MCF 10A (cell line): ENCODE measurements around the gene CACNA1D. TPM values are rescaled to one million over a fixed set of nuclear protein-coding genes. Genes with fewer than 3 reads are reported as not detected.

ENCODE experiments used
- BruUV-seq: library from RNA; stranded (reverse); fragments of 400-500 nt; replicated peaks from 2 replicates; lab custom pipeline; 2021; lab: Mats Ljungman, UMichigan
- CTCF ChIA-PET: fragments of 300-600 bp; sonication (Branson Sonifier 250); formaldehyde crosslinking; extraction: SDS; loops from one replicate; lab custom pipeline; 2021; ENCODE audit warnings: antibody characterized with exemption, inconsistent platforms; lab: Yijun Ruan, JAX
- POLR2A ChIA-PET: fragments of 300-600, 350-650 bp; sonication (Branson Sonifier 250); formaldehyde crosslinking; extraction: SDS; loops from one replicate; lab custom pipeline; 2020; ENCODE audit warnings: antibody characterized with exemption, inconsistent platforms; lab: Yijun Ruan, JAX
- DNase-seq: peaks from one replicate; pipeline ENCODE4 v3.0.0-alpha.2; 2018; ENCODE audit not compliant: unreplicated experiment
- H3K27ac Mint-ChIP-seq: one replicate; pipeline ENCODE4 v1.8.0; 2022; ENCODE audit warnings: mild to moderate bottlenecking, low read depth, mixed read lengths; ENCODE audit not compliant: unreplicated experiment
- H3K27me3 Mint-ChIP-seq: one replicate; pipeline ENCODE4 v1.8.0; 2022; ENCODE audit warnings: mixed read lengths; ENCODE audit not compliant: insufficient read depth, unreplicated experiment
- H3K36me3 Mint-ChIP-seq: one replicate; pipeline ENCODE4 v1.8.0; 2022; ENCODE audit warnings: mild to moderate bottlenecking, moderate library complexity, mixed read lengths; ENCODE audit not compliant: insufficient read depth, unreplicated experiment
- H3K4me1 Mint-ChIP-seq: one replicate; pipeline ENCODE4 v1.8.0; 2022; ENCODE audit warnings: mixed read lengths; ENCODE audit not compliant: insufficient read depth, unreplicated experiment
- H3K4me3 Mint-ChIP-seq: one replicate; pipeline ENCODE4 v1.8.0; 2022; ENCODE audit warnings: mild to moderate bottlenecking, moderate library complexity, mixed read lengths; ENCODE audit not compliant: unreplicated experiment
- H3K9me3 Mint-ChIP-seq: one replicate; pipeline ENCODE4 v1.8.0; 2022; ENCODE audit warnings: mixed read lengths; ENCODE audit not compliant: unreplicated experiment
- CTCF ChIP-seq: fragments of 200-600 bp; IDR thresholded peaks from one replicate; pipeline ENCODE4 v1.8.0; 2022; ENCODE audit warnings: antibody characterized with exemption, mild to moderate bottlenecking; ENCODE audit not compliant: unreplicated experiment
- intact Hi-C: fragments of 100-400 bp; cut with micrococcal nuclease; formaldehyde crosslinking; loops from 2 replicates; pipeline ENCODE4 v1.14.1; 2022
- total RNA-seq: library from RNA; stranded (reverse); gene quantifications from 2 replicates; pipeline ENCODE4 v1.2.3, GENCODE V29; 2022

The CACNA1D gene
- total RNA-seq, 1 experiment from 2014 or later: 0.26 TPM

GRCh38 chr3:53828581-53828980, 334.2 kb downstream of the CACNA1D start:
- Mint-ChIP-seq H3K4me1 (no peaks in the 10 kb centered on the region), H3K27ac (no peak overlapping the region), H3K4me3 (no peak overlapping the region), H3K27me3 (no peaks in the 10 kb centered on the region), H3K9me3 (no peaks in the 10 kb centered on the region), H3K36me3 (no peaks in the 10 kb centered on the region)
- ChIA-PET POLR2A (no interaction called here), CTCF (no interaction called here)
- no TSS peak for BruUV-seq
- no peak for TF ChIP-seq CTCF
- intact Hi-C loops: no loop called here
- DNase-seq: no peak

- Mint-ChIP-seq H3K9me3 (no peaks in the 10 kb centered on the region), H3K27ac (no peak overlapping the region), H3K4me1 (no peaks in the 10 kb centered on the region), H3K4me3 (no peak overlapping the region), H3K36me3 (no peaks in the 10 kb centered on the region), H3K27me3 (no peaks in the 10 kb centered on the region)
- BruUV-seq: no TSS peak
- no peak for DNase-seq
- POLR2A ChIA-PET: no interaction called here
- CTCF ChIA-PET: no interaction called here
- intact Hi-C loops: no loop called here
- TF ChIP-seq CTCF: no peak
Measured at GRCh38 chr3:53829605-53830004, 335.2 kb downstream of the CACNA1D start.

- intact Hi-C loops: no loop called here
- H3K36me3 Mint-ChIP-seq: no peaks in the 10 kb centered on the region
- H3K4me3 Mint-ChIP-seq: no peak overlapping the region
- H3K27ac Mint-ChIP-seq: no peak overlapping the region
- ChIA-PET CTCF (no interaction called here), POLR2A (no interaction called here)
- H3K4me1 Mint-ChIP-seq: no peaks in the 10 kb centered on the region
- no peak for TF ChIP-seq CTCF
- no peaks in the 10 kb centered on the region for H3K9me3 Mint-ChIP-seq
- no peaks in the 10 kb centered on the region for H3K27me3 Mint-ChIP-seq
- no peak for DNase-seq
- BruUV-seq: no TSS peak
Measured at GRCh38 chr3:53830944-53831343, 336.5 kb downstream of the CACNA1D start.

- Mint-ChIP-seq H3K27me3 (no peaks in the 10 kb centered on the region), H3K27ac (no peak overlapping the region), H3K9me3 (no peaks in the 10 kb centered on the region), H3K4me3 (no peak overlapping the region), H3K4me1 (no peaks in the 10 kb centered on the region), H3K36me3 (no peaks in the 10 kb centered on the region)
- TF ChIP-seq CTCF: no peak
- intact Hi-C loops: no loop called here
- no TSS peak for BruUV-seq
- ChIA-PET POLR2A (no interaction called here), CTCF (interaction anchor here (0.8 kb wide), 1 partner anchor 414 kb away, joined by 4 read pairs; no protein-coding TSS in a partner anchor)
- DNase-seq: no peak
Measured at GRCh38 chr3:53833053-53833645, 338.7 kb downstream of the CACNA1D start.
